HepG2 (cell line): ENCODE measurements around the gene GPM6B. TPM values are rescaled to one million over a fixed set of nuclear protein-coding genes. Genes with fewer than 3 reads are reported as not detected.
A peak's percentile ranks its signal among the peaks of the same experiment; 100 is the strongest.

Source experiments
- ATAC-seq: fragments of 200-7000 bp; cut with Tn5 transposase; 3 replicates; pipeline ENCODE4 v1.9.1; 2020; ENCODE audit warnings: mild to moderate bottlenecking, moderate library complexity
- BruUV-seq: library from RNA; stranded (reverse); fragments of 400-500 nt; replicated peaks from 2 replicates; lab custom pipeline; 2021; lab: Mats Ljungman, UMichigan
- CTCF ChIA-PET: fragments of 300-600 bp; formaldehyde crosslinking; extraction: SDS; loops from one replicate; lab custom pipeline; 2021; ENCODE audit warnings: low total read pairs, inconsistent platforms, low intra/inter-chr PET ratio; lab: Yijun Ruan, JAX
- POLR2A ChIA-PET: fragments of 350-600 bp; sonication (Branson Sonifier 250); formaldehyde crosslinking; loops from one replicate; lab custom pipeline; 2020; ENCODE audit warnings: antibody characterized with exemption, inconsistent platforms; lab: Yijun Ruan, JAX
- DNase-seq: peaks from one replicate; pipeline ENCODE4 v3.0.0-alpha.2; 2015; ENCODE audit warnings: low spot score
- FAIRE-seq: peaks from 3 replicates; lab custom pipeline; 2011; peaks lifted over from hg19 to GRCh38; lab: Jason Lieb, UNC
- H2AFZ ChIP-seq: one replicate; pipeline ENCODE4 v1.6.1; 2011; ENCODE audit warnings: low read length, inconsistent platforms
- H3K27ac ChIP-seq: fragments of 300-600 bp; 3 replicates; pipeline ENCODE4 v1.8.0; 2011; ENCODE audit warnings: mixed run types, mild to moderate bottlenecking, mixed read lengths, low read length, inconsistent platforms; ENCODE audit not compliant: insufficient read depth; ENCODE audit errors: extremely low read length
- H3K27me3 ChIP-seq, 2 experiments: fragments of 200-600 bp in 1 of 2; 2 replicates in 1 of 2; 3 replicates in 1 of 2; pipeline versions ENCODE4 v1.6.0 to v1.8.0; 2011; ENCODE audit warnings: low read length in 2 of 2, mild to moderate bottlenecking in 2 of 2, moderate library complexity in 2 of 2, inconsistent platforms in 1 of 2; ENCODE audit not compliant: insufficient read depth in 2 of 2, control insufficient read depth in 1 of 2
- H3K36me3 ChIP-seq, 2 experiments: fragments of 200-600 bp in 1 of 2; replicated peaks in 1 of 2; 2 replicates in 1 of 2; 3 replicates in 1 of 2; pipeline versions ENCODE4 v1.5.1 to v1.8.0; 2011; ENCODE audit warnings: low read length in 2 of 2, inconsistent platforms in 1 of 2; ENCODE audit not compliant: insufficient read depth in 2 of 2, control insufficient read depth in 1 of 2
- H3K4me1 ChIP-seq: 2 replicates; pipeline ENCODE4 v1.5.1; 2012; ENCODE audit warnings: low read length, inconsistent platforms; ENCODE audit not compliant: insufficient read depth
- H3K4me2 ChIP-seq: 2 replicates; pipeline ENCODE4 v1.6.0; 2011; ENCODE audit warnings: low read depth, low read length, inconsistent platforms
- H3K4me3 ChIP-seq, 3 experiments: fragments of 200-600 bp in 1 of 3; sonication (generic), shearing (Covaris generic) in 1 of 3; replicated peaks in 1 of 3; 2 replicates each; pipeline ENCODE4 v1.5.1; 2011 to 2016; ENCODE audit warnings: low read length in 3 of 3, inconsistent platforms in 2 of 3, low read depth in 2 of 3, mild to moderate bottlenecking in 2 of 3, control low read depth in 1 of 3, mixed read lengths in 1 of 3; ENCODE audit not compliant: insufficient read depth in 1 of 3
- H3K79me2 ChIP-seq: one replicate; pipeline ENCODE4 v1.6.1; 2011; ENCODE audit warnings: low read length, inconsistent platforms; ENCODE audit not compliant: insufficient read depth
- H3K9ac ChIP-seq: 2 replicates; pipeline ENCODE4 v1.6.0; 2011; ENCODE audit warnings: mild to moderate bottlenecking, low read depth, low read length, inconsistent platforms; ENCODE audit not compliant: insufficient read depth
- H3K9me3 ChIP-seq: 2 replicates; pipeline ENCODE4 v1.5.1; 2012; ENCODE audit warnings: mild to moderate bottlenecking, low read length
- H4K20me1 ChIP-seq: 2 replicates; pipeline ENCODE4 v1.6.0; 2011; ENCODE audit warnings: inconsistent platforms, mild to moderate bottlenecking, low read length, moderate library complexity; ENCODE audit not compliant: insufficient read depth
- AKAP8 ChIP-seq: sonication (generic); formaldehyde crosslinking; IDR thresholded peaks from 2 replicates; pipeline ENCODE4 v1.5.1; 2020; ENCODE audit warnings: mild to moderate bottlenecking, missing genetic modification reagents
- CBFB ChIP-seq: sonication (generic); formaldehyde crosslinking; IDR thresholded peaks from 2 replicates; pipeline ENCODE4 v1.4.0; 2020; ENCODE audit warnings: missing genetic modification reagents
- CEBPB ChIP-seq: IDR thresholded peaks from 2 replicates; pipeline ENCODE4 v1.6.1; 2011; ENCODE audit warnings: low read depth, low read length, improper control_type of control experiment, borderline replicate concordance
- CREB3 ChIP-seq: sonication (generic); formaldehyde crosslinking; IDR thresholded peaks from 2 replicates; pipeline ENCODE4 v1.5.0; 2020; ENCODE audit warnings: missing genetic modification reagents
- HMGXB4 ChIP-seq, 2 experiments: sonication (generic) in 1 of 2; formaldehyde crosslinking in 1 of 2; IDR thresholded peaks; 2 replicates each; pipeline versions ENCODE4 v1.4.0 to v1.6.1; 2018 to 2020; ENCODE audit warnings: missing genetic modification reagents in 2 of 2, borderline replicate concordance in 1 of 2, low read depth in 1 of 2, mild to moderate bottlenecking in 1 of 2, missing biosample characterization in 1 of 2
- IRF2 ChIP-seq: IDR thresholded peaks from 2 replicates; pipeline ENCODE4 v1.6.1; 2018; ENCODE audit warnings: missing genetic modification reagents, missing compliant biosample characterization
- KAT8 ChIP-seq: IDR thresholded peaks from 2 replicates; pipeline ENCODE4 v1.6.1; 2016; ENCODE audit warnings: missing genetic modification reagents, missing compliant biosample characterization
- NCOA5 ChIP-seq: sonication (generic); formaldehyde crosslinking; IDR thresholded peaks from 2 replicates; pipeline ENCODE4 v1.4.0; 2020; ENCODE audit warnings: missing genetic modification reagents
- POGZ ChIP-seq: sonication (generic); formaldehyde crosslinking; IDR thresholded peaks from 2 replicates; pipeline ENCODE4 v1.4.0; 2020; ENCODE audit warnings: mild to moderate bottlenecking, missing genetic modification reagents
- ZNF256 ChIP-seq: sonication (generic); formaldehyde crosslinking; conservative IDR thresholded peaks from 2 replicates; pipeline ENCODE4 v1.4.0; 2020; ENCODE audit warnings: missing genetic modification reagents
- ZNF530 ChIP-seq: sonication (generic); formaldehyde crosslinking; IDR thresholded peaks from 2 replicates; pipeline ENCODE4 v1.5.0; 2020; ENCODE audit warnings: low read depth, mild to moderate bottlenecking, missing genetic modification reagents
- ZNF766 ChIP-seq: sonication (generic); formaldehyde crosslinking; IDR thresholded peaks from 2 replicates; pipeline ENCODE4 v1.5.0; 2020; ENCODE audit warnings: missing genetic modification reagents, borderline replicate concordance
- ZZZ3 ChIP-seq: sonication (generic); formaldehyde crosslinking; IDR thresholded peaks from 2 replicates; pipeline ENCODE4 v1.4.0; 2020; ENCODE audit warnings: missing genetic modification reagents, mild to moderate bottlenecking, borderline replicate concordance
- WGBS: methylation state at CpG from one replicate; pipeline ENCODE4 v1.1.6; 2017; ENCODE audit warnings: low lambda C conversion rate; 5-methylcytosine and 5-hydroxymethylcytosine counted together
- in situ Hi-C: cut with HindIII; loops from 2 replicates; pipeline ENCODE4 v1.10.0; 2017; ENCODE audit warnings: low pct_unique_long_range_greater_than_20kb; ENCODE audit not compliant: extremely low pct_ligation_motif_present
- intact Hi-C: fragments of 100-400 bp; cut with micrococcal nuclease; formaldehyde crosslinking; loops from one replicate; pipeline ENCODE4 v1.10.0; 2022; ENCODE audit not compliant: unreplicated experiment
- polyA plus RNA-seq, 8 experiments: library from polyadenylated mRNA; depleted of rRNA in 3 of 8; stranded (reverse) in 7 of 8; unstranded in 1 of 8; fragments of >200 nt; fragmentation: Illumina TruSeq in 4 of 8; extraction: Trizol in 4 of 8; gene quantifications; 2 replicates each; pipeline versions ENCODE4 v1.2.1 to v1.2.3, GENCODE V29; 2011 to 2016; ENCODE audit warnings: low read depth in 4 of 8, missing spikeins in 1 of 8, mixed read lengths in 1 of 8; ENCODE audit not compliant: insufficient read depth in 1 of 8
- total RNA-seq, 5 experiments: library from RNA; depleted of rRNA; stranded (reverse); fragments of >200 nt; fragmentation: Illumina TruSeq; extraction: Trizol; gene quantifications; 2 replicates each; pipeline ENCODE4 v1.2.3, GENCODE V29; 2016; ENCODE audit warnings: low read depth in 1 of 5
- TF ChIP-seq, protein P1 (sequence below): IDR thresholded peaks from 2 replicates; pipeline ENCODE4 v1.6.1; 2016; ENCODE audit warnings: mild to moderate bottlenecking, missing biosample characterization, missing genetic modification reagents
- TF ChIP-seq, protein P2 (sequence below): sonication (generic); formaldehyde crosslinking; IDR thresholded peaks from 2 replicates; pipeline ENCODE4 v1.8.1; 2023; ENCODE audit warnings: mild to moderate bottlenecking, inconsistent platforms, moderate library complexity, missing genetic modification reagents, borderline replicate concordance

GPM6B gene
- total and polyA plus RNA-seq, 2 of the 13 experiments (the other 11 are each of a cell fraction or from before 2014, with no cell fraction given) = not detected

DNA sequence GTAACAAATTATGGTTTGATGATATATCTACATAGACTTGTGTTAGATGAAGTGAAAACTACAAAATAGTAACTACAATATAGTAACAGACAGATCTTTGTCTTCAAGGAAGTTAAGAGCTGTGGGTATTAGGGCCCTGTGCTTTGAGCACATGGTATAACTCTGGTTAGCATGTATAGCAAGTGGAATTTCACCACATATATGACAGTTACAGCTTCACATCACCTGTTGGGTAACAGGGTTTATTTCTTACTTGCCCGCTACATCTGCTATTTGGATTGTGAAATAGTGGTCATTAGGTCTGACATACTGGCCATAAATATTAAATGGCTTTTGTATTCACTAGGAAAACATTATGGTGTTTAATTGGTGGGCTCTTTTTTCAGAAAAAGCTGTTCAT is 62.1 kb downstream of the GPM6B start:
- Histone ChIP-seq H3K4me1 (no peaks in the 10 kb centered on the region), H3K79me2 (no peaks in the 10 kb centered on the region), H3K9me3 (no peaks in the 10 kb centered on the region)
- POLR2A ChIA-PET = no interaction called here
- TF ChIP-seq CEBPB (0 out of 2 replicates have a peak, but pooled peaks have one; percentile 18), NCOA5 (CRISPR knock-in tag) (no peak)
- TF ChIP-seq, all 625 proteins: peak for 1
- CTCF ChIA-PET = no interaction called here
- no peak for ATAC-seq
- in situ Hi-C loops = loop anchor here (25.0 kb wide), 1 partner anchor 242 kb away; no protein-coding TSS in a partner anchor
- H3K4me3 ChIP-seq = no peak overlapping the region
- H3K9ac ChIP-seq = no peak overlapping the region
- 100% methylated on average over 1 of the region's 1 CpG for WGBS
- H2AFZ ChIP-seq = no peak overlapping the region
- no peaks in the 10 kb centered on the region for H3K27me3 ChIP-seq
- intact Hi-C loops = no loop called here
- DNase-seq = no peak
- H3K36me3 ChIP-seq = peaks cover 2 to 28% of the 10 kb centered on the region in 2 experiments; a peak in 3 of 5 replicates
- no peak overlapping the region for H3K4me2 ChIP-seq
- no TSS peak for BruUV-seq
- no peak for FAIRE-seq
- H3K27ac ChIP-seq = no peak overlapping the region
- H4K20me1 ChIP-seq = no peaks in the 10 kb centered on the region

- Histone ChIP-seq H3K4me2 (no peak overlapping the region), H3K9ac (no peak overlapping the region), H3K27me3 (no peaks in the 10 kb centered on the region), H2AFZ (no peak overlapping the region), H3K36me3 (peaks cover 2 to 23% of the 10 kb centered on the region in 2 experiments; a peak in 3 of 5 replicates), H3K4me3 (no peak overlapping the region), H4K20me1 (no peaks in the 10 kb centered on the region), H3K27ac (no peak overlapping the region), H3K79me2 (no peaks in the 10 kb centered on the region), H3K9me3 (no peaks in the 10 kb centered on the region), H3K4me1 (no peaks in the 10 kb centered on the region)
- ChIA-PET CTCF (no interaction called here), POLR2A (no interaction called here)
- BruUV-seq = no TSS peak
- intact Hi-C loops = no loop called here
- ATAC-seq (no peak), FAIRE-seq (no peak), DNase-seq (no peak)
- 94% methylated on average over 3 of the region's 3 CpGs for WGBS
- in situ Hi-C loops = loop anchor here (25.0 kb wide), 1 partner anchor 240 kb away; no protein-coding TSS in a partner anchor
- no peak for TF ChIP-seq CBFB (CRISPR knock-in tag)
- TF ChIP-seq, protein P1, sequence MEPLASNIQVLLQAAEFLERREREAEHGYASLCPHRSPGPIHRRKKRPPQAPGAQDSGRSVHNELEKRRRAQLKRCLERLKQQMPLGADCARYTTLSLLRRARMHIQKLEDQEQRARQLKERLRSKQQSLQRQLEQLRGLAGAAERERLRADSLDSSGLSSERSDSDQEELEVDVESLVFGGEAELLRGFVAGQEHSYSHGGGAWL (CRISPR knock-in tag) = no peak
- TF ChIP-seq ZNF256 (CRISPR knock-in tag) = no peak
- no peak for TF ChIP-seq AKAP8
- no peak for TF ChIP-seq CREB3 (CRISPR knock-in tag)
- TF ChIP-seq ZNF766 (CRISPR knock-in tag) = no peak
- no peak for TF ChIP-seq ZNF530 (CRISPR knock-in tag)
- TF ChIP-seq POGZ (CRISPR knock-in tag) = no peak
- no peak for TF ChIP-seq IRF2 (CRISPR knock-in tag)
- TF ChIP-seq KAT8 (CRISPR knock-in tag) = no peak
- TF ChIP-seq, protein P2, sequence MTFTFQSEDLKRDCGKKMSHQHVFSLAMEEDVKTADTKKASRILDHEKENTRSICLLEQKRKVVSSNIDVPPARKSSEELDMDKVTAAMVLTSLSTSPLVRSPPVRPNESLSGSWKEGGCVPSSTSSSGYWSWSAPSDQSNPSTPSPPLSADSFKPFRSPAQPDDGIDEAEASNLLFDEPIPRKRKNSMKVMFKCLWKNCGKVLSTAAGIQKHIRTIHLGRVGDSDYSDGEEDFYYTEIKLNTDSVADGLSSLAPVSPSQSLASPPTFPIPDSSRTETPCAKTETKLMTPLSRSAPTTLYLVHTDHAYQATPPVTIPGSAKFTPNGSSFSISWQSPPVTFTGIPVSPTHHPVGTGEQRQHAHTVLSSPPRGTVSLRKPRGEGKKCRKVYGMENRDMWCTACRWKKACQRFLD (CRISPR knock-in tag) = no peak
- no peak for TF ChIP-seq HMGXB4 (CRISPR knock-in tag; IDR thresholded peaks at IDR 0.05; ENCODE audit: borderline replicate concordance in 1 of 2, low read depth in 1 of 2)
- no peak for TF ChIP-seq ZZZ3 (CRISPR knock-in tag)
Measured at GRCh38 chrX:13752646-13753045, 64.2 kb downstream of the GPM6B start.
